HCT116 (cell line): ENCODE results near the gene PRICKLE3. TPM values are rescaled to one million over a fixed set of nuclear protein-coding genes. Genes with fewer than 3 reads are reported as not detected.

Source experiments
- ATAC-seq: fragments of 200-7000 bp; cut with Tn5 transposase; 2 replicates; pipeline ENCODE4 v1.9.1; 2020; ENCODE audit warnings: mild to moderate bottlenecking, moderate library complexity
- BruUV-seq: library from RNA; stranded (reverse); fragments of 400-500 nt; replicated peaks from 2 replicates; lab custom pipeline; 2021; lab: Mats Ljungman, UMichigan
- CTCF ChIA-PET: fragments of 300-600 bp; sonication (Branson Sonifier 250); formaldehyde crosslinking; loops from one replicate; lab custom pipeline; 2021; ENCODE audit warnings: antibody characterized with exemption; lab: Charles Lee
- POLR2A ChIA-PET: fragments of 300-600, 350-600 bp; sonication (Branson Sonifier 250); formaldehyde crosslinking; loops from one replicate; lab custom pipeline; 2021; ENCODE audit warnings: antibody characterized with exemption; lab: Charles Lee
- RAD21 ChIA-PET, 2 experiments: fragments of 300-600 bp; sonication (Branson Sonifier 250); formaldehyde crosslinking; loops; one replicate each; lab custom pipeline; 2023; ENCODE audit warnings: low total read pairs in 2 of 2; ENCODE audit not compliant: uncharacterized antibody in 2 of 2, unreplicated experiment in 2 of 2, low non-redundant PET in 1 of 2; lab: Charles Lee
- DNase-seq: peaks from one replicate; pipeline ENCODE4 v3.0.0-alpha.2; 2010; ENCODE audit warnings: low read depth, low spot score
- H2AFZ ChIP-seq: fragments of 200-600 bp; shearing (Covaris generic), sonication (generic); 2 replicates; pipeline ENCODE4 v1.6.1; 2017; ENCODE audit warnings: low read depth, mixed run types, mixed read lengths, antibody characterized with exemption, low read length; ENCODE audit not compliant: poor library complexity, severe bottlenecking
- H3K27ac ChIP-seq: 2 replicates; pipeline ENCODE4 v1.5.1; 2012; ENCODE audit warnings: low read depth, low read length
- H3K27me3 ChIP-seq: fragments of 200-600 bp; sonication (generic); 2 replicates; pipeline ENCODE4 v1.6.1; 2016; ENCODE audit warnings: mixed run types, low read length, mixed read lengths; ENCODE audit not compliant: insufficient read depth
- H3K36me3 ChIP-seq, 2 experiments: fragments of 200-500 bp in 1 of 2; fragments of 200-600 bp in 1 of 2; sonication (Bioruptor generic) in 1 of 2; sonication (generic) in 1 of 2; 2 replicates each; pipeline versions ENCODE4 v1.5.1 to v1.6.1; 2014 to 2016; ENCODE audit warnings: low read length in 2 of 2, inconsistent platforms in 1 of 2, mixed read lengths in 1 of 2, mixed run types in 1 of 2; ENCODE audit not compliant: insufficient read depth in 2 of 2, control insufficient read depth in 1 of 2
- H3K4me1 ChIP-seq, 2 experiments: fragments of 200-600 bp in 1 of 2; sonication (generic) in 1 of 2; 2 replicates each; pipeline versions ENCODE4 v1.5.1 to v1.6.1; 2012 to 2017; ENCODE audit warnings: low read length in 2 of 2, inconsistent platforms in 1 of 2, mild to moderate bottlenecking in 1 of 2, mixed read lengths in 1 of 2, mixed run types in 1 of 2, moderate library complexity in 1 of 2; ENCODE audit not compliant: insufficient read depth in 2 of 2, control insufficient read depth in 1 of 2
- H3K4me2 ChIP-seq: fragments of 200-600 bp; sonication (generic); 2 replicates; pipeline ENCODE4 v1.6.1; 2017; ENCODE audit warnings: mixed run types, low read length, mixed read lengths
- H3K4me3 ChIP-seq, 2 experiments: fragments of 200-600 bp in 1 of 2; sonication (generic) in 1 of 2; replicated peaks in 1 of 2; 2 replicates each; pipeline ENCODE4 v1.5.1; 2011 to 2016; ENCODE audit warnings: low read length in 2 of 2, control low read depth in 1 of 2, low read depth in 1 of 2, mild to moderate bottlenecking in 1 of 2, mixed read lengths in 1 of 2, mixed run types in 1 of 2
- H3K79me2 ChIP-seq: fragments of 200-600 bp; sonication (generic); 2 replicates; pipeline ENCODE4 v1.6.1; 2017; ENCODE audit warnings: mild to moderate bottlenecking, mixed run types, low read length, moderate library complexity, mixed read lengths; ENCODE audit not compliant: insufficient read depth
- H3K9ac ChIP-seq: fragments of 200-600 bp; sonication (generic); 2 replicates; pipeline ENCODE4 v1.6.1; 2016; ENCODE audit warnings: low read length, mixed read lengths
- H3K9me2 ChIP-seq: fragments of 200-600 bp; sonication (generic), shearing (Covaris generic); 2 replicates; pipeline ENCODE4 v1.6.1; 2017; ENCODE audit warnings: mixed run types, mild to moderate bottlenecking, moderate library complexity; ENCODE audit not compliant: insufficient read depth
- H3K9me3 ChIP-seq, 2 experiments: fragments of 200-500 bp in 1 of 2; fragments of 200-600 bp in 1 of 2; sonication (Bioruptor generic) in 1 of 2; sonication (generic) in 1 of 2; 2 replicates each; pipeline ENCODE4 v1.6.1; 2014 to 2017; ENCODE audit warnings: low read length in 2 of 2, mixed read lengths in 2 of 2, inconsistent platforms in 1 of 2, low read depth in 1 of 2, mild to moderate bottlenecking in 1 of 2, mixed run types in 1 of 2, moderate library complexity in 1 of 2; ENCODE audit not compliant: control insufficient read depth in 1 of 2, insufficient read depth in 1 of 2
- H4K20me1 ChIP-seq: fragments of 200-600 bp; sonication (generic), shearing (Covaris generic); 2 replicates; pipeline ENCODE4 v1.6.1; 2017; ENCODE audit warnings: mixed run types, mild to moderate bottlenecking, moderate library complexity; ENCODE audit not compliant: insufficient read depth
- CBX3 ChIP-seq: IDR thresholded peaks from 2 replicates; pipeline ENCODE4 v1.6.1; 2012; ENCODE audit warnings: low read depth
- CEBPB ChIP-seq: IDR thresholded peaks from 2 replicates; pipeline ENCODE4 v1.6.1; 2012; ENCODE audit warnings: low read depth
- EGR1 ChIP-seq: IDR thresholded peaks from 2 replicates; pipeline ENCODE4 v1.6.1; 2012; ENCODE audit warnings: low read depth
- FOSL1 ChIP-seq: IDR thresholded peaks from 2 replicates; pipeline ENCODE4 v1.6.1; 2012; ENCODE audit warnings: low read depth
- POLR2A ChIP-seq: IDR thresholded peaks from 2 replicates; pipeline ENCODE4 v1.7.0; 2011; ENCODE audit warnings: borderline replicate concordance; ENCODE audit not compliant: insufficient read depth, insufficient read length; ENCODE audit errors: extremely low read depth
- POLR2AphosphoS5 ChIP-seq: IDR thresholded peaks from 2 replicates; pipeline ENCODE4 v1.6.1; 2011; ENCODE audit warnings: mild to moderate bottlenecking, low read depth, low read length, moderate library complexity
- SIN3A ChIP-seq: IDR thresholded peaks from 2 replicates; pipeline ENCODE4 v1.6.1; 2012; ENCODE audit warnings: low read depth
- SP1 ChIP-seq: IDR thresholded peaks from 2 replicates; pipeline ENCODE4 v1.6.1; 2012; ENCODE audit warnings: low read depth
- TCF7L2 ChIP-seq: IDR thresholded peaks from 2 replicates; pipeline ENCODE4 v1.7.0; 2011; ENCODE audit warnings: borderline replicate concordance, inconsistent platforms; ENCODE audit not compliant: insufficient read depth, insufficient read length; ENCODE audit errors: extremely low read depth
- YY1 ChIP-seq: IDR thresholded peaks from 2 replicates; pipeline ENCODE4 v1.6.1; 2011; ENCODE audit warnings: low read length, low read depth, moderate library complexity, mild to moderate bottlenecking; ENCODE audit not compliant: insufficient replicate concordance; ENCODE audit errors: extremely low read depth
- intact Hi-C: fragments of 100-400 bp; cut with micrococcal nuclease; formaldehyde crosslinking; loops from 2 replicates; pipeline ENCODE4 v1.10.0; 2022
- total RNA-seq: library from RNA; stranded (reverse); gene quantifications from one replicate; pipeline ENCODE4 v1.2.1, GENCODE V29; 2021; ENCODE audit not compliant: unreplicated experiment
- TF ChIP-seq, protein P1 (sequence below), 3 experiments: fragments of 200-600 bp in 1 of 3; sonication (generic) in 1 of 3; IDR thresholded peaks in 2 of 3; conservative IDR thresholded peaks in 1 of 3; 2 replicates each; pipeline ENCODE4 v1.5.1; 2012 to 2017; ENCODE audit warnings: low read depth in 2 of 3, low read length in 2 of 3, antibody characterized with exemption in 1 of 3, borderline replicate concordance in 1 of 3, control low read depth in 1 of 3, mild to moderate bottlenecking in 1 of 3, mixed read lengths in 1 of 3, mixed run types in 1 of 3, moderate library complexity in 1 of 3; ENCODE audit not compliant: insufficient read depth in 1 of 3
- TF ChIP-seq, protein P2 (sequence below): IDR thresholded peaks from 2 replicates; pipeline ENCODE4 v1.6.1; 2011; ENCODE audit warnings: mild to moderate bottlenecking, low read length, moderate library complexity; ENCODE audit not compliant: insufficient replicate concordance; ENCODE audit errors: extremely low read depth
- TF ChIP-seq, protein P3 (sequence below): IDR thresholded peaks from 2 replicates; pipeline ENCODE4 v1.6.1; 2012; ENCODE audit warnings: low read depth

PRICKLE3 gene
- total RNA-seq, 1 experiment from 2014 or later, result 27.8 TPM

DNA sequence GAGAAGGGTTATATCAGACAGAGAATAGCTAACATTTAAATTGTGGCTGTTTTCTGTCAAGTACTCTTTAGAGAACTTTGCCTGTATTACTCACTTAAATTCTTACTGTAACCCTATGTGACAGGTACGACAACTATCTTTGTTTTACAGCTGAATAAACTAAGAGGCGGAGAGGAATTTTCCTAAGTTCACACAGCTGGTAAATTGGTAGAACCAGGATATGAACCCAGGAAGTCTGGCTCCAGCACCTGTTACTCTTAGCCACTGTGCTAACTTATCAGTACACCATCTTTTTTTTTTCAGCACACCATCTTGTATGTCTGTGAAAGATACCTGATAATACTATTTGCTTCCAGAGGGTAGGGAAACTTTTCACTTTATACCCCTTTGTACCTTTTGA lies 15.8 kb upstream of the PRICKLE3 start:
- no peaks in the 10 kb centered on the region for H3K36me3 ChIP-seq
- no peak for TF ChIP-seq POLR2A
- TF ChIP-seq, protein P1, sequence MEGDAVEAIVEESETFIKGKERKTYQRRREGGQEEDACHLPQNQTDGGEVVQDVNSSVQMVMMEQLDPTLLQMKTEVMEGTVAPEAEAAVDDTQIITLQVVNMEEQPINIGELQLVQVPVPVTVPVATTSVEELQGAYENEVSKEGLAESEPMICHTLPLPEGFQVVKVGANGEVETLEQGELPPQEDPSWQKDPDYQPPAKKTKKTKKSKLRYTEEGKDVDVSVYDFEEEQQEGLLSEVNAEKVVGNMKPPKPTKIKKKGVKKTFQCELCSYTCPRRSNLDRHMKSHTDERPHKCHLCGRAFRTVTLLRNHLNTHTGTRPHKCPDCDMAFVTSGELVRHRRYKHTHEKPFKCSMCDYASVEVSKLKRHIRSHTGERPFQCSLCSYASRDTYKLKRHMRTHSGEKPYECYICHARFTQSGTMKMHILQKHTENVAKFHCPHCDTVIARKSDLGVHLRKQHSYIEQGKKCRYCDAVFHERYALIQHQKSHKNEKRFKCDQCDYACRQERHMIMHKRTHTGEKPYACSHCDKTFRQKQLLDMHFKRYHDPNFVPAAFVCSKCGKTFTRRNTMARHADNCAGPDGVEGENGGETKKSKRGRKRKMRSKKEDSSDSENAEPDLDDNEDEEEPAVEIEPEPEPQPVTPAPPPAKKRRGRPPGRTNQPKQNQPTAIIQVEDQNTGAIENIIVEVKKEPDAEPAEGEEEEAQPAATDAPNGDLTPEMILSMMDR (IDR thresholded peaks at IDR 0.05 in 2 of 3, conservative IDR thresholded peaks at IDR 0.05 in 1 of 3; ENCODE audit: borderline replicate concordance in 1 of 3, insufficient read depth in 1 of 3, low read depth in 2 of 3, low read length in 2 of 3), result no peak
- no peak for TF ChIP-seq FOSL1
- TF ChIP-seq CEBPB, result no peak
- TF ChIP-seq TCF7L2, result no peak
- TF ChIP-seq POLR2AphosphoS5, result no peak
- TF ChIP-seq, protein P2, sequence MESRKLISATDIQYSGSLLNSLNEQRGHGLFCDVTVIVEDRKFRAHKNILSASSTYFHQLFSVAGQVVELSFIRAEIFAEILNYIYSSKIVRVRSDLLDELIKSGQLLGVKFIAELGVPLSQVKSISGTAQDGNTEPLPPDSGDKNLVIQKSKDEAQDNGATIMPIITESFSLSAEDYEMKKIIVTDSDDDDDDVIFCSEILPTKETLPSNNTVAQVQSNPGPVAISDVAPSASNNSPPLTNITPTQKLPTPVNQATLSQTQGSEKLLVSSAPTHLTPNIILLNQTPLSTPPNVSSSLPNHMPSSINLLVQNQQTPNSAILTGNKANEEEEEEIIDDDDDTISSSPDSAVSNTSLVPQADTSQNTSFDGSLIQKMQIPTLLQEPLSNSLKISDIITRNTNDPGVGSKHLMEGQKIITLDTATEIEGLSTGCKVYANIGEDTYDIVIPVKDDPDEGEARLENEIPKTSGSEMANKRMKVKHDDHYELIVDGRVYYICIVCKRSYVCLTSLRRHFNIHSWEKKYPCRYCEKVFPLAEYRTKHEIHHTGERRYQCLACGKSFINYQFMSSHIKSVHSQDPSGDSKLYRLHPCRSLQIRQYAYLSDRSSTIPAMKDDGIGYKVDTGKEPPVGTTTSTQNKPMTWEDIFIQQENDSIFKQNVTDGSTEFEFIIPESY, result no peak
- TF ChIP-seq, protein P3, sequence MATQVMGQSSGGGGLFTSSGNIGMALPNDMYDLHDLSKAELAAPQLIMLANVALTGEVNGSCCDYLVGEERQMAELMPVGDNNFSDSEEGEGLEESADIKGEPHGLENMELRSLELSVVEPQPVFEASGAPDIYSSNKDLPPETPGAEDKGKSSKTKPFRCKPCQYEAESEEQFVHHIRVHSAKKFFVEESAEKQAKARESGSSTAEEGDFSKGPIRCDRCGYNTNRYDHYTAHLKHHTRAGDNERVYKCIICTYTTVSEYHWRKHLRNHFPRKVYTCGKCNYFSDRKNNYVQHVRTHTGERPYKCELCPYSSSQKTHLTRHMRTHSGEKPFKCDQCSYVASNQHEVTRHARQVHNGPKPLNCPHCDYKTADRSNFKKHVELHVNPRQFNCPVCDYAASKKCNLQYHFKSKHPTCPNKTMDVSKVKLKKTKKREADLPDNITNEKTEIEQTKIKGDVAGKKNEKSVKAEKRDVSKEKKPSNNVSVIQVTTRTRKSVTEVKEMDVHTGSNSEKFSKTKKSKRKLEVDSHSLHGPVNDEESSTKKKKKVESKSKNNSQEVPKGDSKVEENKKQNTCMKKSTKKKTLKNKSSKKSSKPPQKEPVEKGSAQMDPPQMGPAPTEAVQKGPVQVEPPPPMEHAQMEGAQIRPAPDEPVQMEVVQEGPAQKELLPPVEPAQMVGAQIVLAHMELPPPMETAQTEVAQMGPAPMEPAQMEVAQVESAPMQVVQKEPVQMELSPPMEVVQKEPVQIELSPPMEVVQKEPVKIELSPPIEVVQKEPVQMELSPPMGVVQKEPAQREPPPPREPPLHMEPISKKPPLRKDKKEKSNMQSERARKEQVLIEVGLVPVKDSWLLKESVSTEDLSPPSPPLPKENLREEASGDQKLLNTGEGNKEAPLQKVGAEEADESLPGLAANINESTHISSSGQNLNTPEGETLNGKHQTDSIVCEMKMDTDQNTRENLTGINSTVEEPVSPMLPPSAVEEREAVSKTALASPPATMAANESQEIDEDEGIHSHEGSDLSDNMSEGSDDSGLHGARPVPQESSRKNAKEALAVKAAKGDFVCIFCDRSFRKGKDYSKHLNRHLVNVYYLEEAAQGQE, result no peak
- TF ChIP-seq YY1, result no peak
- TF ChIP-seq CBX3, result no peak
- TF ChIP-seq SP1, result no peak
- no peak for TF ChIP-seq SIN3A
- no peak for TF ChIP-seq EGR1
- ATAC-seq, result no peak

More for the DNA sequence above, 15.8 kb upstream of the PRICKLE3 start:
- Histone ChIP-seq H3K27me3 (no peaks in the 10 kb centered on the region), H3K4me1 (peaks cover 3 to 6% of the 10 kb centered on the region in 2 experiments), H4K20me1 (no peaks in the 10 kb centered on the region), H3K9ac (no peak overlapping the region), H3K4me2 (no peak overlapping the region), H2AFZ (no peak overlapping the region), H3K9me3 (no peaks in the 10 kb centered on the region), H3K79me2 (no peaks in the 10 kb centered on the region), H3K9me2 (no peaks in the 10 kb centered on the region), H3K4me3 (no peak overlapping the region), H3K27ac (no peak overlapping the region)
- ChIA-PET RAD21 (no interaction called here), POLR2A (interaction anchor here (1.7 kb wide), 1 partner anchor 11 kb away, joined by 8 read pairs; no protein-coding TSS in a partner anchor), CTCF (no interaction called here)
- intact Hi-C loops, result no loop called here
- no peak for DNase-seq
- no TSS peak for BruUV-seq
